ENCODE results near the gene CDON.
A peak's percentile ranks its signal among the peaks of the same experiment; 100 is the strongest.

Gene CDON
- 4.8 to 4.9 reads per million in 2 experiments for total RNA-seq

DNA sequence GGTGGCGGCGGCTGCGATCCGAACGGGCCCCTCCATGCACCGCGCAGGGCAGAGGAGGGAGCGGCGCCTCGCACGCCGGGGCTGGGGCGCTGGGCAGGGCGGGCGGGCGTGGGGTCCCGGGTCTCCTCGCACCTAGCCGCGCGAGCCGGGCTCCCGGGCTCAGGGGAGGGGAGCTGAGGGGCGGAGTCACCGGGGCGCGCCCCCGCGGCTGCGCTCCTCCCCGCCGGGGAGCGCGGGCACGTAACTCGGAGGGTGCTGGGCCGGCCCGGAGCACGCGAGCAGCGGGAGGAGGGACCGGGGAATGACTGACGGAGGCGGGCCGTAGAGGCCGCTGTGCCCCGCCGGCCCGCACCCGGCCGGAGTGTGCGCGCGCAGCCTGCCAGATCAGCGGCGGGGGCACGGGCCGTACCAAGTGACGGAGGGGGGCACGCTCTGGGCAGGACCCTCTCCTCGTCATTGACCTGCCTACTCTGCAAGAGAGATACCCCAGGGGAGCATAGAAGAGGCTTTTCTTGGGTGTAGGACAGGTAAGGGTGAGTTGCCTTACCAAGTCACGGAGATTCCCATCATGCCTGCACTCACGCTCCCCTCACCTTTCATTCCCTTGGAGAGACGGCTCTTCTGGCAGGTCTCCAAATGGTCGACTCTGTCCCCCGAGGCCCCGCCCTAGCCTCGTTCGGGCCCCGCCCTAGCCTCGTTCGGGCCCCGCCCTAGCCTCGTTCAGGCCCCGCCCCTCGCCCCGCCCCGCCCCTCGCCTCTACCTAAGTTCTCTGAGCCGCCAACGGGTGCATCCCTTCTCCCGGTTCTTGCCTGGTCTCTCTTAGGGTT, at the start of gene CDON:
CDON (minus strand) TSS at position 188 of the 828 bp plus-strand sequence. CDS start 39,390 bp downstream, outside the sequence.
- peak; percentile 84 for DNase-seq (ENCODE audit: low read depth)

GRCh38 chr11:126111458-126112116, 48.9 kb upstream of the CDON start:
- no peak for DNase-seq (ENCODE audit: low read depth)

GRCh38 chr11:126109941-126110731, 47.5 kb upstream of the CDON start:
- DNase-seq (ENCODE audit: low read depth) = no peak

GRCh38 chr11:126106594-126107328, 44.1 kb upstream of the CDON start:
- no peak for DNase-seq (ENCODE audit: low read depth)

- no peak for DNase-seq (ENCODE audit: low read depth)
These were observed 43.0 kb upstream of the CDON start for GRCh38 chr11:126105748-126106080.

- no peak for DNase-seq (ENCODE audit: low read depth)
These were observed 42.5 kb upstream of the CDON start for GRCh38 chr11:126105022-126105747.

DNA sequence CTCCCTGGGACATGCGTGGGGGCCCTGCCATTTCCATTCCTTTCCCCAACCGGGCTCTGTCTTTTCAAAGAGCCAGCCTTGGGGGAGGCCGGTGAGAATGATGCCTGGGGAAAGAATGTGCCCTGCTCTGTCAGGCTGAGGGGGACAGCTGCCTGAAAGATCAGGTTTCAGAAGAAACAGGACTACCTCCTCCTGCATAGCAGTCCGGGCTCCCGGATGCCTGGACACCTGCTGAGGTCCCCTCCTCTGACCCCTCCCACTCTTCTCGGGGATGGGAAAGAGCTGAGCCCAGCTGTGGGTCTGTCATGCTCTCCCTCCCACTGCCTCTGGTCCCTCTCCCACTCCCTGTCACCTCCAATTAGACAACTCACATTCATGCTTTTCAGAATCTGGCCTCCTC, 41.8 kb upstream of the CDON start:
- no peak for DNase-seq (ENCODE audit: low read depth)

DNA sequence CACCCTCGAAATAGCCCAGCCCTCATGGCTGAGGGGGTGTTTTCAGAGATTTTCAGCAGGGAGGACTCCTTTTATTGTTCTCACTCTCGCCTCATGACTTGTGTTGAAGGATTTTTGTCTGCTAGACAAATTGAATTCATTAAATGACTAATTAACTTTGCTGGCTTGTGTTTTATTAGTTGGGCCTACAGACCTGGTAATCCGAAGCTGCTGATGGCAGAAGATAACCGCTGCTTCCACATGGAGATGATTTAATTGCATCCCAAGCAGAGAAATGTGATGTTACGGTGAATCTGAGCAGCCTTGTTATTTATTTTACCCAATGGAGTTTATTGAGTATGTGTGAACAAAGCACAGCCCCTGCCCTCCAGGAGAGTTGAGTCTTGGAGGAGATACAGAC, 40.5 kb upstream of the CDON start:
- no peak for DNase-seq (ENCODE audit: low read depth)

- no peak for DNase-seq (ENCODE audit: low read depth)
These were observed 39.8 kb upstream of the CDON start for GRCh38 chr11:126102436-126102981.

DNA sequence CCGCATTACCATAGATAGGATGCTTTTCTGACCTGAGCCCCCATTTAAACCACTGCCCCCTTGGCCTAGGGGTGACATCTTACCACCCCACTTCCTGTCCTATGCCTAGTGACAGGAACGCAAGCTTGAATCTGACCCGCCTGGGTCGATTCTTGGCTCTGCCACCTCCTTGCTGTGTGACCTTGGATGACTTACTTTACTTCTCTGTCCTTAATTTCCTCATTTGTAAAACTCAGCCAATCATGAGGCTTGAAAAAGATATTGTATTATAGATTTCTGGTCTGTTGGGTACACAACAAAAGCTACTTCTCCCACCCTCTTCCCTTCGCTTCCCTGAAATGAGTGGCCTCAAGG, 39.2 kb upstream of the CDON start:
- no peak for DNase-seq (ENCODE audit: low read depth)

DNA sequence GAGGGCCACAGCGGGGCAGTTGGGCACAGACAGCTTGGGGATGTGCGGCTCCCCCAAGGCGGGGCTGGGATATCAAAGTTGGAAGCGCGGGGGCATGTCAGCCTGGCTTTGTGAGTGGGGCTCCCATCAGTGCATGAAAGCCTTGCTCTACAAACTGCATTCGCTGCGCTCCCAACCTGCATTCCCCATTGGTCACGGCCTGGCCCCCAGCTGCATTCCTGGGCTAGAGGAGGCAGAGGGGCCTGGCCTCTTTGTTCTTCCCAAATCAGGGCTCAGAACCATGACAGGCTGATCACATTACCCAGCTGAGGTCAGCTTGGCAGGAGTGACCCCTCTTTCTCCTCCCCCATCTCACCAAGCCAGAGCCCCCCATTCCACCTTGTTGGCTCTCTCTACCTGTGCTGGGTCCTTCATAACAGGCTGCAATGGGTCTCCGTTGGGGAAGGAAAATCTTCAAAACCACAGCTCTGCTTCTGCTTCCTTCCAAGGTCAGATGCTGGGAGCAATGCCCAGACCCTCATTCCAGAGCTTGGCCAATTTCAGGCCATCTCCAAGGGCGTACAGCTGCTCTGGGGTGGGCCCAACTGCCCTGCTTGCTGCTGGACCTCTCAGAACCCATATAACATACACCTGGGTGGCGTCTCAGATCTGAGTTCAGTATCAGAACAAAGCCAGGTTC, 38.7 kb upstream of the CDON start:
- DNase-seq (ENCODE audit: low read depth) = no peak

DNA sequence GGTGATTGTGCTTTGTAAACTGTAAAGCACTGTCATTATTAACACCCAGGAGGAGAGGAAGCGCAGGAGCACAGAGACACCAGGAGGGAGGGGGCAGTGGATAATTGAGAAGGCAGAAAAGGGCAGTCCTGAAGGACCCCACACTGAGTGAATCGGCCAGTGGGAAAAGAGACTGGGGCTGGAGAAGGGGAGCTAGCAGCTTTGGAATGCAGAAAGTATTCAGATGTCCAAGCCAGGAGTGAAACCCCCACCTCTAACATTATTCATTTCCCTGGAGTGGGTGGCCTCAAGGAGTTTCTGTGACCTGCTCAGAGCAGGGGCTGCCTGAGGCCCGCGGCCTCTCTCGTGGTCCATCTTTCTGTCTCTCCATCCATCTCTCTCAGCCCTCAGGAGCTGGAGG, 38.0 kb upstream of the CDON start:
- no peak for DNase-seq (ENCODE audit: low read depth)

DNA sequence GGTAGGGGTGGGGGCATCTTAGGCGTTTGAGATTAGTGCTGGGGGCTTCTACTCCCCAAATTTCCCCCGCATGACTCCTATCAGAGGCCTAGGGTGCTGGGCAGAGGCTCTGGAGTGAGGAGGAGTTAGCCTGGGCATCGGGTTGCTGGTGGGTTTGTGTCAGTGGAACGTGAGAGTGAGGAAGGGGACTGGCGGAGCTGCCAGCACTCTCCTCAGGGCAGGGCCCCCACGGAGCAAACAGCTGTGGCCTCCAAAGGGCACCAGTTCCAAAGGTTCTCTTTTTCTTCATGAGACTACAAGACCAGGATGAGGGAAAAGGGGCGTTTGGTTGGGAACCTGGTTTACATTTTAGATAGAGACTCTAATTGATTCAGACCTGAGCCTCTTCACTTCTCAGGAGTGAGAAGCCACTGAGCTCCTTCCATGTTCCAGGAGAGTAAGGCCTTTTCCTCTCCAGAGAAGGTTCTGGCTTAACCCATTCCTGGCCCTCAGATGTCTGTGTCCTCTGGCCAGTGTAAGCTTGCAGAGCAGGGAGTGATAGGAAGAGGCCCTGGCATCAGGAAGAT, 35.6 kb upstream of the CDON start:
- DNase-seq (ENCODE audit: low read depth) = no peak

GRCh38 chr11:126095745-126096144, 33.1 kb upstream of the CDON start:
- DNase-seq (ENCODE audit: low read depth) = no peak

DNA sequence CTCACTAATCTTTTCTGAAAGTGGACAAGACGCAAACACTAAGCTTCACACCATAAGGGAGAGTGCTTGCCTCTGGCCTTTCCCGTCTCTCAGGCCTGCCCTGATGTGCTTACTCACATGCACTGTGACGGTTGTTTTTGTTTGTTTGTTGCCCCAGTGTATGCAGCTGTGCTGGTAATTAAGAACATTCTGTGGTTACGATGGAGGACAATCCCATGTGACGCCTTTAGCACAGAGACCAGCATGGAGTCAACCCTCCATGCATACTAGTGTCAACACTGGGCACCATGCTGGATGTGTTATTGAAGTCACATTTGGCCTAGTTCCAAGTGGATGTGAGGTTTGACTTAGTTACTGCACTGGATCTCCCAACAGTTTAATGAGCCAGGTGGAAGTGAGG, 27.8 kb upstream of the CDON start:
- DNase-seq (ENCODE audit: low read depth) = no peak

DNA sequence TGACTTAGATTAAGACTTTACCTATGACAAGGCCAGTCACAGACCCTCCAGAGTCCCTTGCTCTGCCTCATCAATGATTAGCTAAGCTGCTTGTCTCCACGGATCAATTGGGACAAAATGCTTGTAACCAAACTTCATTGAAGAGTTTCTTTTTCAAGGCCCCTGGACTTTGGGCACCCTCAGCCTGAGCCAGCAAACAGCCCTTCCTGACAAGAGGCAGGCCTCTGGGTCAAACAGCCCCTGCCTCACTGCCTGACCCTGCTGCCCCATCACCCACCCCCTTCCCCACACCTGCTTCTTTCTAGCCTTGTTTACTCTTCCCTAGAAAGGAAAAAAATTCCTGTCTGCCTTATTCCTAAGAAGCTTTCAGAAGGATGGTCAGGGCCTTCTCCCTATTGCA, 26.3 kb upstream of the CDON start:
- no peak for DNase-seq (ENCODE audit: low read depth)

DNA sequence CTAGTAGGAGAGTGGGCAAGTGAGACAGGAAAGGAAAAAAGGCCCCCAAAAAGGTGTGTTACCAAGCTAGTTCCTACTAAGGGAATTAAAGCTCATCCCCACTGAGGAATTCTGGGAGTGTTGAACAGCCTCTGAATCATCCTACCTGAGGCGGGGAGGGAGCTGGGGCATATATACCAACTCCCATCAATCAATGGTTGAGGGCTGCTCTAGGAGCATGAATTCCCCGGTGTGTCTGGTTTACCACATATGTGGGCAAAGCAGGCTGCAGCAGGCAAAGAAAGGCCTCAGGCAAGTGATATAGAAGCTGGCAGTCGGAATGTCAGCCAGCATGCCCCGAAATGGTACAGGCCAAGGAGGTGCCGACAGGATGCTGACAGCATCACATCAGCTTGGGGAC, 23.6 kb upstream of the CDON start:
- no peak for DNase-seq (ENCODE audit: low read depth)

DNA sequence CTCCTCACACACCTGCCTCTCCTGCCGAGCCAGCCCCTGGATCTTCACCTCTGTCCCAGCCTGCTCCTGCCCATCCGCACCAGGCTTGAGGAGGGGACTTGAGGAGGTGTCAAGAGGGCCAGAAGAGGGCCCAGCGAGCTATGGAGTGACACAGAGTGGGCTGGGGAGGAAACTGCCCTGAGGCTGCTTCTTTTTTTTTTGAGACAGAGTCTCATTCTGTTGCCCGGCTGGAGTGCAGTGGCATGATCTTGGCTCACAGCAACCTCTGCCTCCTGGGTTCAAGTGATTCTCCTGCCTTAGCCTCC, 21.9 kb upstream of the CDON start:
- DNase-seq (ENCODE audit: low read depth) = no peak

DNA sequence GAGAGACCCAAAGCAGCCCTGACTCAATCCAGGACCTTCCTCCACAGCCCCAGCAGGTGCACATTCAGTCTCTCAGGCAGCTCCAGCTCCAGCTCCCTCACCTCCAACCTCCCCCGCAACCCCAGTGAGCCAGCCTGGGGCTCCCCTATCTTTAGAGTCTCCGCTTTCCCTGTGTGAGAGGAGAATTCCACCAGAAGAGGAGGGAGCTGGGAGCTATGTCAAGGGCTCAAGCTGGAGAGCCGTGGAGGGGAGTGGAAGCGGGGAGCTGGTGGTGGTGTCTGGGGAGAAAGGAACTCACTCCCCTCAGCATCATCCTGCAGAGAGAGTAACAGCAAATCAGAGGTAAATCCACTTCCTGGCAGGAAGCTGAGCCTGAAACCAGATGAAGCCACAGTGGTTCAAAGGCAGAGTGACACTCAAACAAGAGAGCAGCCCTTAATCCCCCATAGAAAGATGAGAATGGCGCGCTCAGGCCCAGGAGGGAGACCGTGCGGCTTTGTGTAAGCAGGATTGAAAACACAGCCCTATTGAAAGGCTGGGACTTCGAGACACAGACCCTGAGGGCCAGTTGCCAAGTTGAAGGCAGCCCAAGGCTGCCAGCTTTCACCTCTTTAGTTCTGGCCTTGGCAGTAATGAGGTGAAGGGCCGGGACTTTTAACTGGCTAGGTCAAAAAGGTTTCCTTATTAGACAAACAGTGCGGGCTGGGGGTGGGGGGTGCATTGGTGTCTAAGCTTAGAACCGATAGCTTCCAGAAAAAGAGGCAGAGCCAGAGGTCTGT, 21.4 kb upstream of the CDON start:
- DNase-seq (ENCODE audit: low read depth) = peak; percentile 5

Measured in T follicular helper cell (primary cell).